Gastrocnemius medialis (tissue), 4 donors: ENCODE measurements around the gene RIN1.

ENCODE experiments used
- CTCF ChIP-seq, 5 experiments: fragments of 450-650 bp in 3 of 5; fragments of 200-600 bp in 2 of 5; sonication (generic) in 2 of 5; IDR thresholded peaks in 4 of 5; conservative IDR thresholded peaks in 1 of 5; 1 replicate in 4 of 5; 2 replicates in 1 of 5; pipeline ENCODE4 v1.5.1; 2016 to 2019; ENCODE audit warnings: antibody characterized with exemption in 5 of 5, mild to moderate bottlenecking in 3 of 5, moderate library complexity in 3 of 5
- POLR2A ChIP-seq, 2 donors: fragments of 450-650 bp; IDR thresholded peaks; one replicate each; pipeline ENCODE4 v1.6.1; 2017; ENCODE audit warnings: antibody characterized with exemption in 2 of 2, mild to moderate bottlenecking in 2 of 2, moderate library complexity in 2 of 2

- TF ChIP-seq CTCF (IDR thresholded peaks at IDR 0.05 in 4 of 5, conservative IDR thresholded peaks at IDR 0.05 in 1 of 5) (no peak), POLR2A (IDR thresholded peaks at IDR 0.05) (no peak)
Measured at GRCh38 chr11:66365711-66366619, 29.7 kb upstream of the RIN1 start.
